Panc1 (cell line): ENCODE data around the gene FAM98C. TPM values are rescaled to one million over a fixed set of nuclear protein-coding genes. Genes with fewer than 3 reads are reported as not detected.
"Not testable (repeated sequence)": the region's sequence is repeated elsewhere in the genome, so short reads cannot be mapped to it uniquely, and the experiment has no call there.

ENCODE experiments used
- ATAC-seq: fragments of 200-7000 bp; cut with Tn5 transposase; 2 replicates; pipeline ENCODE4 v1.9.1; 2020; ENCODE audit warnings: mild to moderate bottlenecking, moderate library complexity
- BruUV-seq: library from RNA; stranded (reverse); fragments of 400-500 nt; replicated peaks from 2 replicates; lab custom pipeline; 2021; lab: Mats Ljungman, UMichigan
- CTCF ChIA-PET: fragments of 300-600 bp; sonication (Branson Sonifier 250); formaldehyde crosslinking; loops from one replicate; lab custom pipeline; 2022; ENCODE audit warnings: antibody characterized with exemption; lab: Charles Lee
- POLR2A ChIA-PET: fragments of 300-600 bp; sonication (Branson Sonifier 250); formaldehyde crosslinking; loops from one replicate; lab custom pipeline; 2022; ENCODE audit warnings: antibody characterized with exemption; lab: Charles Lee
- DNase-seq: peaks from one replicate; pipeline ENCODE4 v3.0.0-alpha.2; 2010; ENCODE audit warnings: low read depth, low spot score
- H3K27ac ChIP-seq: 2 replicates; pipeline ENCODE4 v1.5.1; 2011; ENCODE audit warnings: mild to moderate bottlenecking, low read length, inconsistent platforms
- H3K27me3 ChIP-seq: fragments of 200-500 bp; sonication (Bioruptor generic); 2 replicates; pipeline ENCODE4 v1.6.0; 2014; ENCODE audit warnings: low read length, inconsistent platforms; ENCODE audit not compliant: control insufficient read depth, insufficient read depth
- H3K36me3 ChIP-seq: fragments of 200-500 bp; sonication (Bioruptor generic); 2 replicates; pipeline ENCODE4 v1.5.1; 2014; ENCODE audit warnings: inconsistent platforms, mild to moderate bottlenecking, low read length, moderate library complexity; ENCODE audit not compliant: control insufficient read depth, insufficient read depth
- H3K4me1 ChIP-seq: 2 replicates; pipeline ENCODE4 v1.5.1; 2011; ENCODE audit warnings: inconsistent platforms, mild to moderate bottlenecking, low read length, moderate library complexity; ENCODE audit not compliant: control insufficient read depth, insufficient read depth
- H3K4me3 ChIP-seq, 2 experiments: 2 replicates each; pipeline ENCODE4 v1.5.1; 2011 to 2012; ENCODE audit warnings: low read depth in 2 of 2, low read length in 2 of 2, mild to moderate bottlenecking in 2 of 2, inconsistent platforms in 1 of 2, moderate library complexity in 1 of 2
- H3K9me3 ChIP-seq: fragments of 200-500 bp; sonication (Bioruptor generic); 2 replicates; pipeline ENCODE4 v1.5.1; 2014; ENCODE audit warnings: low read depth, mild to moderate bottlenecking, inconsistent platforms, low read length, moderate library complexity; ENCODE audit not compliant: control insufficient read depth, insufficient read depth
- POLR2AphosphoS5 ChIP-seq: IDR thresholded peaks from 2 replicates; pipeline ENCODE4 v1.6.1; 2012; ENCODE audit warnings: mild to moderate bottlenecking, low read depth, low read length, moderate library complexity
- SIN3A ChIP-seq: IDR thresholded peaks from 2 replicates; pipeline ENCODE4 v1.6.1; 2012; ENCODE audit warnings: low read depth, mild to moderate bottlenecking, low read length, moderate library complexity, borderline replicate concordance; ENCODE audit not compliant: insufficient read depth
- TCF7L2 ChIP-seq: IDR thresholded peaks from 2 replicates; pipeline ENCODE4 v1.6.1; 2011; ENCODE audit warnings: mild to moderate bottlenecking, low read depth, low read length, inconsistent platforms
- in situ Hi-C: cut with HindIII; loops from 2 replicates; pipeline ENCODE4 v1.10.0; 2016; ENCODE audit warnings: low sequenced_read_pairs, low pct_unique_long_range_greater_than_20kb
- intact Hi-C: fragments of 100-400 bp; cut with micrococcal nuclease; formaldehyde crosslinking; loops from one replicate; pipeline ENCODE4 v1.10.0; 2022; ENCODE audit not compliant: unreplicated experiment
- total RNA-seq: library from RNA; stranded (reverse); gene quantifications from one replicate; pipeline ENCODE4 v1.2.1, GENCODE V29; 2021; ENCODE audit not compliant: unreplicated experiment
- TF ChIP-seq, protein P1 (sequence below): fragments of 450-650 bp; IDR thresholded peaks from 2 replicates; pipeline ENCODE4 v1.5.1; 2017; ENCODE audit warnings: mild to moderate bottlenecking
- TF ChIP-seq, protein P2 (sequence below), 2 experiments: IDR thresholded peaks; 2 replicates each; pipeline ENCODE4 v1.6.1; 2011 to 2012; ENCODE audit warnings: low read depth in 2 of 2, control low read depth in 1 of 2, low read length in 1 of 2, mild to moderate bottlenecking in 1 of 2, moderate library complexity in 1 of 2; ENCODE audit not compliant: insufficient read depth in 1 of 2

Gene FAM98C
- total RNA-seq, 1 experiment from 2014 or later = 24.7 TPM

DNA sequence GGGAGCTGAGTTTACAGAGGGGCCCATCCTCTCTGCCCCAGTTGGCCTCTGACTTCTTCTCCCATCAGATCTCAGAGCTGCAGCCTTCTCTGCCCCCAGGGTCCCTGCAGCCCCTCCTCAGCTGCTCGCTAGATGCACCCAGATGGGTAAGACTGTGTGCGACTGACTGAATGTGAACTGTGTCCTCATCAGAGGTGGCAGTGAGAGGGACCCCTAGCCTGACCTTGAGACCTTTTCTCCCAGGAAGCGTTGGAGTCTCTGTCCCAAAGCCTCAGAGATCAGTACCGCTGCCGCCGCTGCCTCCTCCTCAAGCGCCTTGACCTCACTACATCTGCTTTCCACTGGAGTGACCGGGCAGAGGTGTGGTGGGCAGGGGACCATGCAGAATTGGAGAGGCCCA lies 2.4 kb downstream of the FAM98C start:
- BruUV-seq = no TSS peak
- Histone ChIP-seq H3K4me3 (no peak overlapping the region), H3K9me3 (no peaks in the 10 kb centered on the region), H3K27me3 (no peaks in the 10 kb centered on the region), H3K4me1 (peaks cover 3% of the 10 kb centered on the region; the same call in 1 of the 2 replicates), H3K27ac (no peak overlapping the region), H3K36me3 (no peaks in the 10 kb centered on the region)
- POLR2A ChIA-PET = no interaction called here
- no peak for ATAC-seq
- intact Hi-C loops = loop anchor here (10.0 kb wide), 1 partner anchor 230 kb away; no protein-coding TSS in a partner anchor
- no peak for DNase-seq
- CTCF ChIA-PET = no interaction called here
- in situ Hi-C loops = no loop called here
- no peak for TF ChIP-seq SIN3A
- TF ChIP-seq, protein P1, sequence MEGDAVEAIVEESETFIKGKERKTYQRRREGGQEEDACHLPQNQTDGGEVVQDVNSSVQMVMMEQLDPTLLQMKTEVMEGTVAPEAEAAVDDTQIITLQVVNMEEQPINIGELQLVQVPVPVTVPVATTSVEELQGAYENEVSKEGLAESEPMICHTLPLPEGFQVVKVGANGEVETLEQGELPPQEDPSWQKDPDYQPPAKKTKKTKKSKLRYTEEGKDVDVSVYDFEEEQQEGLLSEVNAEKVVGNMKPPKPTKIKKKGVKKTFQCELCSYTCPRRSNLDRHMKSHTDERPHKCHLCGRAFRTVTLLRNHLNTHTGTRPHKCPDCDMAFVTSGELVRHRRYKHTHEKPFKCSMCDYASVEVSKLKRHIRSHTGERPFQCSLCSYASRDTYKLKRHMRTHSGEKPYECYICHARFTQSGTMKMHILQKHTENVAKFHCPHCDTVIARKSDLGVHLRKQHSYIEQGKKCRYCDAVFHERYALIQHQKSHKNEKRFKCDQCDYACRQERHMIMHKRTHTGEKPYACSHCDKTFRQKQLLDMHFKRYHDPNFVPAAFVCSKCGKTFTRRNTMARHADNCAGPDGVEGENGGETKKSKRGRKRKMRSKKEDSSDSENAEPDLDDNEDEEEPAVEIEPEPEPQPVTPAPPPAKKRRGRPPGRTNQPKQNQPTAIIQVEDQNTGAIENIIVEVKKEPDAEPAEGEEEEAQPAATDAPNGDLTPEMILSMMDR = no peak
- no peak for TF ChIP-seq POLR2AphosphoS5
- TF ChIP-seq, protein P2, sequence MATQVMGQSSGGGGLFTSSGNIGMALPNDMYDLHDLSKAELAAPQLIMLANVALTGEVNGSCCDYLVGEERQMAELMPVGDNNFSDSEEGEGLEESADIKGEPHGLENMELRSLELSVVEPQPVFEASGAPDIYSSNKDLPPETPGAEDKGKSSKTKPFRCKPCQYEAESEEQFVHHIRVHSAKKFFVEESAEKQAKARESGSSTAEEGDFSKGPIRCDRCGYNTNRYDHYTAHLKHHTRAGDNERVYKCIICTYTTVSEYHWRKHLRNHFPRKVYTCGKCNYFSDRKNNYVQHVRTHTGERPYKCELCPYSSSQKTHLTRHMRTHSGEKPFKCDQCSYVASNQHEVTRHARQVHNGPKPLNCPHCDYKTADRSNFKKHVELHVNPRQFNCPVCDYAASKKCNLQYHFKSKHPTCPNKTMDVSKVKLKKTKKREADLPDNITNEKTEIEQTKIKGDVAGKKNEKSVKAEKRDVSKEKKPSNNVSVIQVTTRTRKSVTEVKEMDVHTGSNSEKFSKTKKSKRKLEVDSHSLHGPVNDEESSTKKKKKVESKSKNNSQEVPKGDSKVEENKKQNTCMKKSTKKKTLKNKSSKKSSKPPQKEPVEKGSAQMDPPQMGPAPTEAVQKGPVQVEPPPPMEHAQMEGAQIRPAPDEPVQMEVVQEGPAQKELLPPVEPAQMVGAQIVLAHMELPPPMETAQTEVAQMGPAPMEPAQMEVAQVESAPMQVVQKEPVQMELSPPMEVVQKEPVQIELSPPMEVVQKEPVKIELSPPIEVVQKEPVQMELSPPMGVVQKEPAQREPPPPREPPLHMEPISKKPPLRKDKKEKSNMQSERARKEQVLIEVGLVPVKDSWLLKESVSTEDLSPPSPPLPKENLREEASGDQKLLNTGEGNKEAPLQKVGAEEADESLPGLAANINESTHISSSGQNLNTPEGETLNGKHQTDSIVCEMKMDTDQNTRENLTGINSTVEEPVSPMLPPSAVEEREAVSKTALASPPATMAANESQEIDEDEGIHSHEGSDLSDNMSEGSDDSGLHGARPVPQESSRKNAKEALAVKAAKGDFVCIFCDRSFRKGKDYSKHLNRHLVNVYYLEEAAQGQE (IDR thresholded peaks at IDR 0.05; ENCODE audit: insufficient read depth in 1 of 2, low read depth in 2 of 2, low read length in 1 of 2) = no peak
- TF ChIP-seq TCF7L2 = no peak

DNA sequence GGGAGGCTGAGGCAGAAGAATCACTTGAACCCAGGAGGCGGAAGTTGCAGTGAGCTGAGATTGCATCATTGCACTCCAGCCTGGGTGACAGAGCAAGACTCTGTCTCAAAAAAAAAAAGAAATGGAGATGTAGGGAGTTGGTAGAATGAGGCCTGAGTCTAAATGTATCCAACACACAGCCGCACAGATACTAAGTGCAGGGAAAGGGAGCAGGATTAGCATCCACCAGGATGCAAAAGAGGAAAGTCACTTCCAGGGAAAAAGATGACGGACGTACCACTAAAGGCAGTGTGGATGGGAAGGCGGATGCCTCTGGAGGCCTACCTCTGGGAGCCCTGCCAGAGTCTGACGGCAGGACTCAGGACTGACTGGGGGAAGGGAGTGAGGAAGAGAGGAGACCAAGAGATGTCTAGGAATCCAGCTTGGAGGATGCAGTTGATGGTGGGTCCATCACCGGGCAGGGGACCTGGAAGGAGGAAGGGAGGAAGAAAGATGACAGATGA lies 6.8 kb downstream of the FAM98C start:
- CTCF ChIA-PET = interaction anchor here (0.7 kb wide), 1 partner anchor 132 kb away, joined by 5 read pairs; no protein-coding TSS in a partner anchor
- no TSS peak for BruUV-seq
- H3K36me3 ChIP-seq = no peaks in the 10 kb centered on the region
- no peaks in the 10 kb centered on the region for H3K9me3 ChIP-seq
- intact Hi-C loops = loop anchor here (10.0 kb wide), 1 partner anchor 225 kb away; no protein-coding TSS in a partner anchor
- TF ChIP-seq SIN3A = no peak
- TF ChIP-seq, protein P1 = no peak
- TF ChIP-seq TCF7L2 = no peak
- TF ChIP-seq POLR2AphosphoS5 = no peak
- TF ChIP-seq, protein P2 (IDR thresholded peaks at IDR 0.05; ENCODE audit: insufficient read depth in 1 of 2, low read depth in 2 of 2, low read length in 1 of 2) = no peak
- POLR2A ChIA-PET = no interaction called here
- peak; percentile 17; the same call in 1 of the 2 replicates for ATAC-seq
- in situ Hi-C loops = no loop called here
- no peak overlapping the region for H3K27ac ChIP-seq
- no peaks in the 10 kb centered on the region for H3K27me3 ChIP-seq
- no peak for DNase-seq
- H3K4me1 ChIP-seq = no peaks in the 10 kb centered on the region
- H3K4me3 ChIP-seq = no peak overlapping the region

DNA sequence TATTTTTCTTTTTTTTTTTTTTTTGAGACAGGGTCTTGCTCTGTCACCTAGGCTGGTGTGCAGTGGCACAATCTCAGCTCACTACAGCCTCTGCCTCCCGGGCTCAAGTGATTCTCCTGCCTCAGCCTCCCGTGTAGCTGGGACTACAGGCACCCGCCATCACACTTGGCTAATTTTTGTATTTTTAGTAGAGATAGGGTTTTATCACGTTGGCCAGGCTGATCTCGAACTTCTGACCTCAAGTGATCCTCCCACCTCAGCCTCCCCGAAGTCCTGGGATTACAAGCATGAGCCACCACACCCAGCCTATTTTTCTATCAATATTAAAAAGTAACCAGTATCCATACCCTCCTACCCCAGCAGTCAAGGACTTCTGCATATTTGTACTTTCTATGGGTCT lies 7.5 kb downstream of the FAM98C start:
- H3K27ac ChIP-seq, intact Hi-C loops, H3K27me3 ChIP-seq, H3K4me3 ChIP-seq, ATAC-seq, in situ Hi-C loops, POLR2A ChIA-PET, DNase-seq, H3K36me3 ChIP-seq, H3K9me3 ChIP-seq, BruUV-seq, H3K4me1 ChIP-seq: not testable (repeated sequence)
- CTCF ChIA-PET = interaction anchor here (0.6 kb wide), 1 partner anchor 133 kb away, joined by 6 read pairs; no protein-coding TSS in a partner anchor
